Stromal cell of bone marrow (primary cell): ENCODE measurements around the gene TMC7.

Source experiments
- DNase-seq: peaks from one replicate; pipeline ENCODE4 v3.0.0-alpha.2; 2012; ENCODE audit warnings: low read depth

The TMC7 gene

DNA sequence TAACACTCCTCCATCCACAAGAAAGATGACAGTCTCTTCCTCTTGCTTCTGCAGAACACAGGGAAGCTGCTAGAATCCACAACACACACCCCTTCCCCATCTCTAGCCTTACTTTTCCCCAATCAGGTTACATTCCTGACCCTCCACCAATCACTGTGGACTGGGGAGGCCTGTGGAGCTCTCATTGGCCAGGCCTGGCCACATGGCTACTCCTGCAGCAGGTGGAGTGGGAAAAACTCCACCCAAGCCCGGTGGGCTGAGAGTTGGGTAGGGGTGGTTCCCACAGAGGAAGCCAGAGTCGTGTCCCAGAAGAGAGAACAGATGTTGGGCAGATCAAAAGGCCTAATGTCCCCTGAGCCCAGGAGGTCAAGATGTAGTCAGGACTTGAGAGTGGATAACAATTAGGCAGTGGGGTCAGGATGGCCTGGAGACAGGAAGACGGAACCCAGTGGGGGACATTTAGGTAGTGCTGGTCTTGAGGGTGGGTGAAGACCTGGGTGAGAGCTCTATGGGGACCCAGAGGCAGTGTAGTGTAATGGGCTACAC, 105.7 kb downstream of the TMC7 start:
- DNase-seq, result no peak

DNA sequence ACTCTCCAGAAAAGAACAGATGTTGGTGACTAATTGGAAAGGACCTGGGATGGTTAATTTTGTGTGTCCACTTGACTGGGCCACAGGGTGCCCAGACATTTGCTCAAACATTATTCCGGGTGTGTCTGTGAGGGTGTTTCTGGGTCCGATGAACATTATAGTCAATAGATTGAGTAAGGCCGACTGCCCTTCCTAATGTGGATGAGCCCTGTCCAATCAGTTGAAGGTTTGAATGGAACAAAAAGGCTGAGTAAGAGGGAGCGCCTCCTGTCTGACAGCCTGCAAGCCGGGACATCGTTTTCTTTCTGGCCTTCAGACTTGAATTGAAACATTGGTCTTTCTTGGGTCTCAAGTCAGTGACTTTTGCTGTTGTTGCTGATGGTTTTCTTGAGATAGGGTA, 107.2 kb downstream of the TMC7 start:
- no peak for DNase-seq

DNA sequence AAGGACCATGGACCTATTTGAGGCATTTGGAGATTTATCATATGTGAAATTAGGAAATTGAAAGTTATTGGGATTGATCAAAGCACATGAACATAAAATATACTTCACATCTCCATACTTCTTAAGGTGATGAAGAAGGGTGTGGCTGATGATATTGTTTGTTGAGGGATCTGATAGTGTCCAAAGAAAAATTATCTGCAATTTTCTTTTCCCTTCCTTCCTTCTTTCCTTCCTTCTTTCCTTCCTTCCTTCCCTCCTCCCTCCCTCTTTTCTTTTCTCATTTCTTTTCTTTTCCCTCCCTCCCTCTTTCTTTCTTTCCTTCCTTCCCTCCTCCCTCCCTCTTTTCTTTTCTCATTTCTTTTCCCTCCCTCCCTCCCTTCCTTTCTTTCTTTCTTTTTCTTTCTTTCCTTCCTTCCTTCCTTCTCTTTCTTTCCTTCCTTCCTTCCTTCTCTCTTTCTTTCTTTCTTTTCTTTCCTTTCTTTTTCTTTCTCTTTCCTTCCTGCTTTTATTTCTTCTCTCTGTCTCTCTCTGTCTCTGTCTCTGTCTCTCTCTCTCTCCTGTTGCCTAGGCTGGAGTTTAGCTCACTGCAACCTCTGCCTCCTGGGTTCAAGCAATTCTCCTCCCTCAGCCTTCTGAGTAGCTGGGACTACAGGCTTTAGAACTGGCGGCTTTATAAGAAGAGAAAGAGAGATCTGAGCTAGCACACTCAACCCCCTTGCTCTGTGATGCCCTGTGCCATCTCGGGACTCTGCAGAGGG, 109.1 kb downstream of the TMC7 start:
- no peak for DNase-seq

DNA sequence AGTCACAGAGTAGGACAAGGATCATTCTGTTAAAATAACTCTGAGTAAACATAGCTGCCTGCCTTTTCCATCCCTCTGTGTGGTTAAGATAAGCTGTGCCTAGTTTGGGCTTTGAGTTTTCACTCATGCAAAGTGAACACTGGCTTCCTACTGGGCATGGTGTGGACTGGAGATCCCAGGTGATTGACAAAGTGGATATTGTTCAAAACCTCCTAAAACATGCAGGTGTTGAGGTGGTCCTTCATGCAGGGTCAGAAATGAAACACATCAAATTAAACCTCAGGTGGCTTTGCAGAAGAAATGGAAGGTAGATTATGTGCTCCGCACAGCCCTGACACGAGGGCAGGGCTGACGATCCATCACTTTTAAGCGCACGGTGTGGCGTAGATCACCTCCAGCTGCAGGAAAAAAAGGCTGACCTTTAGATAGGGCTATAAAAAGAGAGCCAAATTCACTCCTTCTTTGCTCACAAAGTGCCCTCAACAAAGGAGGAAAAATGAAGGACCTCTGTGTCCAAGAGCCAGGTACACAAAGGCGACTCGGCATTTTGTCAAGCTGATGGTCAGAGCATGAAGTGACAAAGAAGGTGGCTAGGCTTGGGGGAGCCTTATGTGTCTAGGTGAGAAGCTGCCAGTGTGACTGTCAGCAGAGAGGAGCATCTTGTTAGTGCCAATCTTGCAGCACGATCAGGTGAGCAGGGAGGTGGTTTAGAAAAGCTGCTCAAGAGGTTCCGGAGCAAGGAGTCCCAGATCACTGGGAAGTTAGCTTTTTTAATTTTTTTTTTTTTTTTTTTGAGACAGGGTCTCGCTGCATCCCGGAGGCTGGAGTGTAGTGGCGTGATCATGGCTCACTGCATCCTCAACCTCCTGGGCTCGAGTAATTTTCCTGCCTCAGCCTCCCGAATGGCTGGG, 110.2 kb downstream of the TMC7 start:
- DNase-seq, result no peak

DNA sequence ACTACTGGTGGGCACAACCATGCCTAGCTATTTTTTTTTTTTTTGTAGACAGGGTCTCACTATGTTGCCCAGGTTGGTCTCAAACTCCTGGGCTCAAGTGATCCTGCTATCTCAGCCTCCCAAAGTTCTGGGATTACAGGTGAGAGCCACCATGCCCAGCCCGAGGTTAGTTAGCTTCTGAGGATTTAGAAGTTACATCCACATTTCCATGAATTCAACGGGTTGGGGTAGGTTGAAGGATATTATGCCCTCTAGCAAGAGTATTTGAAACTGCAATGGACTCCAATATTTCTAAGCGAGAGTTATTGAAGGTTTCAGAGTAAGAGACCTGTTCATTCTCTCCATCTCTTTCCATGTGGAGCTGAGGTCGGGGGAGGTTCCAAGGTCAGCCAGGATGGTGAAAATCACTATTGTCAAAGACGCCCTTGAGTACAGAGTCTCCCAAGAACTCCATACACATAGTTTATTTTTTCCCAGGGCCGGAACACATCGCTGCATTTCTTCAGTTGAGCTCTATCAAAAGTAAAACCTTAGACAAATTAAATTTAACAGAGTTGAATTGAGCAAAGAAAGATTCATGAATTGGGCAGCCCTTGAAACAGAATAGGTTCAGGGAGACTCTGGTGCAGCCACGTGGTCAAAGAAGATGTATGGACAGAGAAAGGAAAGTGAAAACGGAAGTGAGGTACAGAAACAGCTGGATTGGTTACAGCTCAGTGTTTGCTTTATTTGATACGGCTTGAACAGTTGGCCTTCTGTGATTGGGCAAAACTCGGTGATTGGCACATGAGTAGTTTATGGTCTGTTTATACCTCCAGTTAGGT, 111.0 kb downstream of the TMC7 start:
- DNase-seq, result no peak

DNA sequence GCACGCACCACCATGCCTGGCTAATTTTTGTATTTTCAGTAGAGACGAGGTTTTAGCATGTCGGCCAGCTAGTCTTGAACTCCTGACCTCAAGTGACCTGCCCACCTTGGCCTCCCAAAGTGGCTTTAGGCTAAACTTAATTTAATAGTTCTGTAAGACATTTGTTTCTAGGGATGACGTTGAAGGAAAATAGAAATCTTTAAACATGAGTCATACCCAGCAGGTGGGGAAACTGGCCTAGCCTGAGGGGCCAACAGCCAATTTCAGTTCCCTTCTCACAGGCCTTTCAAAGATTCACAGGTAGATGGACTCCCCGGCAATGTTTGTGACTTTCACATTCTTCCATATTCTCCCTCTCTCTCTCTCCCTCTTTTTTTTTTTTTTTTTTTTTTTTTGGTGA, 111.9 kb downstream of the TMC7 start:
- no peak for DNase-seq

DNA sequence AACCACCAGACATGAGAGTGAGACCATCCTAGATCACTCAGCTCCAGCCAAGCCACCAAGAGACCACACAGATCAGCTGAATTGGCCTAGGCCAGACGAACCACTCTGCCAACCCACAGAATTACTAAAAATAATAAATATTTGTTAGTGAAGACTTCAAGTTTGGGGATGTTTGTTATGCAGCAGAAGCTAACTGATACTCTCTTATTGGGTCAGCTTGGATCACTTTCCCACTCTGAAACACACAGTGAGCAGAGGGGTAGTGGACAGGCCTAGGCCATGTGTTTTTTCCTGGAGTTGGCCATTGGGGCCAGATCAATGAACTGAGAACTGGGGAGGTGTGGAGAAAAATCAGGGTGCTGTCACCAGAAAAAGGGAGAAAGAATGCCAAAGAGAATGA, 114.4 kb downstream of the TMC7 start:
- no peak for DNase-seq

DNA sequence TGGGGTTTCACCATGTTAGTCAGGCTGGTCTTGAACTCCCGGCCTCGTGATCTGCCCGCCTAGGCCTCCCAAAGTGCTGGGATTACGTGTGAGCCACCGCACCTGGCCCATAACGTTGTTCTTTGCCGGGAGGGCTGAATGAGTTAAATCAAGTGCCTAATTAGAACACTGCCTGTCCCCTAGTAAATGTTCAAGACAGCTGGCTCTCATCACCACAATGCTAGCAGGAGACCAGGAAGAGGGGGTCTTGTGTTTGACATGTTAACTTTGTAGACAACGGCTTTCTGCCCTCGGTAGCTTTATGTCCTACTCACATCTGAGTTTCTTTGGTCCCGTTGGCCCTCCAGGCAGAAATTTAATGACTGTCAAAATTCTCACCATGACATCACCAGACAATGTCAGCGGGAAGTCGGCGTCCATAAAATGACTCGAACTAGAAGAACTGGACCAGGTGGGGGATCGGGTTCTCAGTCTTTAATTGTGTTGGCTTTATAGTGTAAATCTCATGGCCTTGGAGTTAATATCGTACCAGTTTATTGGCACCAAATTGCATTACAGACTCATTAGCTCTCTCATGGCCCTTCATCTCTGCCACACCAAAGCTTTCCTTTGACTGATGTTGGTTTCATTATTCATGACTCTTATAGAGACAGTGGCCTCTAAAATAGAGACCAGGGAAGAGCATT, 118.6 kb downstream of the TMC7 start:
- DNase-seq, result no peak

DNA sequence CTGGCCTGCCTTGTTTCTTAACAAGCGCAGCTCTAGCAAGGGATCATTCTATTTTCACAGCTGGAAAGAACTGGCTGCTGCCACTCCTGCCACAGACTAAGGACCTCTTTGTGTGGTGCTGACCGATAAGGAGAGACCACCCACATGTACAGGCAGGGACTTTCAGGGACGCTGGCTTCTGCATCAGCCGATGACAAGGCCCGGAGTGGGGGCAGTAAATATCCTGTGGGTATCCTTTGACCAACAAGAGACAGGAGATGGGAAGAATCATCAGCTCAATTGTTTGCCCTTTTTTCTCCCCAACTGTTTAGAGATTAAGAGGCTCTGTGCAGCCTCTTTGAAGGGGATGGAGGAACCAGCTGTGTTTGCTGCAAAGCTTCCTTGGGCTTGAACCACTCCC, 120.9 kb downstream of the TMC7 start:
- DNase-seq, result no peak

DNA sequence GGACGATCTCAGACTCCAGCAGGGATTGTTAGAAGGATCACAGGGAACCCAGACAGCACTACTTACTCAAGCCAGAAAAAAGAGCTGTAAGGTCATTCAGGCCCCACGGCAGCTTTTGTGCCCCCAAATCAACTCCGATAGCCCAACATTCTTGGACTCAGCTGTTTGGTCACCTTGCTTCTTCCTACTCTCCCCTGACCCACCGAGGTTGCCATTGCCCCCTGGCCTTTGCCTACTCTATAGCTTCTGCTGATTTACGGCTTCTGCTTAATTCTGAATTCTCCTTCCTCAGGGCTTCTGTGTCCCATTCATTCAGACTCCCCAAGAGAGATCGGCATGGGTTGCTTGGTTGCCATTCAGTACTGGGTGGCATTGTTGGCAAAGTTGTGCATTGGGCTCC, 121.4 kb downstream of the TMC7 start:
- DNase-seq, result no peak

DNA sequence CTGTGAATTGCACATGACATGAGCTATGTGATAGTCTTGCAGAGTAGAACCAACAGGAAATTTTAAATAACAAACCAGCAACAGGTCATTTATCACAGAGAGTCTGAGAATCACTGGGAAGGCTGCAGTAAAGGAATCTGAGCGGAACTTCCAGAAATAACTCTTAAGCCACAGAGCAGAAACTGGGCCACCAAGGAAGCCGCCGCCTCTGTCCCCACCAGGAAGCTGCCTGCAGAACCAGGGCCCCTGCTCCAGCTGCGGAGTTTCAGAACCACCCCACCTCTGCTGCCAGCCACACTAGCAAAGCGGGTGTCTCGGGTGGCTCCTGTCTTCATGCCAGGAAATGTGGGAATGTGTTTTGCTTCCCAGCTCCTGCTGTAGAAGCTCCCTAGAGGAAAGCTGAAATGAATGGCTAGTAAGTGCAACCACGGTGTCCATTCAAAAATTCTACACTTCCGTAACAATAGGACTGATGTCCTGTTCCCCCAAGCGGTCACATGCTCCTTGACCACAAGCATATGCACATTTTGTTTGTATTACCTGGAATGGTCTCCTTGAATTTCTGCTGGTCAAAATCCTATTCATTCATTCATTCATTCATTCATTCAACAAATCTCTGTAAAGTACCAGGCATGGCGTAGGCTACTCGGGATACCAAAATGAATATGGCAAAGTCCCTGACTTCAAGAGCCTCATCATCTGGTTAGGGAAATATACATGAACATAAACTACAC, 122.3 kb downstream of the TMC7 start:
- DNase-seq, result no peak

DNA sequence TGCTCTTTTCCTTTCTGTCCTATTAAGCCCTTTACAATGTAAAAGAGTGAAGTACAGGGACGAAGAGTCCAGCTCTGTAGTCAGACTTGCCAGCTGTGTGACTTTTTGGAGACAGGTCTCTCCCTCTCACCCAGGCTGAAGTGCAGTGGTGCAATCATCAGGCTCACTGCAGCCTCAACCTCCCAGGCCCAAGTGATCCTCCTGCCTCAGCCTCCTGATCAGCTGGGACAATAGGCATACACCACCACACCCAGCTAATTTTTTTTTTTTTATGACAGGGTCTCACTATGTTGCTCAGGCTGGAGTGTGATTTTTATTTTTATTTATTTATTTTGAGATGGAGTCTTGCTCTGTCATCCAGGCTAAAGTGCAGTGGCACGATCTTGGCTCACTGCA, 122.9 kb downstream of the TMC7 start:
- DNase-seq, result no peak

DNA sequence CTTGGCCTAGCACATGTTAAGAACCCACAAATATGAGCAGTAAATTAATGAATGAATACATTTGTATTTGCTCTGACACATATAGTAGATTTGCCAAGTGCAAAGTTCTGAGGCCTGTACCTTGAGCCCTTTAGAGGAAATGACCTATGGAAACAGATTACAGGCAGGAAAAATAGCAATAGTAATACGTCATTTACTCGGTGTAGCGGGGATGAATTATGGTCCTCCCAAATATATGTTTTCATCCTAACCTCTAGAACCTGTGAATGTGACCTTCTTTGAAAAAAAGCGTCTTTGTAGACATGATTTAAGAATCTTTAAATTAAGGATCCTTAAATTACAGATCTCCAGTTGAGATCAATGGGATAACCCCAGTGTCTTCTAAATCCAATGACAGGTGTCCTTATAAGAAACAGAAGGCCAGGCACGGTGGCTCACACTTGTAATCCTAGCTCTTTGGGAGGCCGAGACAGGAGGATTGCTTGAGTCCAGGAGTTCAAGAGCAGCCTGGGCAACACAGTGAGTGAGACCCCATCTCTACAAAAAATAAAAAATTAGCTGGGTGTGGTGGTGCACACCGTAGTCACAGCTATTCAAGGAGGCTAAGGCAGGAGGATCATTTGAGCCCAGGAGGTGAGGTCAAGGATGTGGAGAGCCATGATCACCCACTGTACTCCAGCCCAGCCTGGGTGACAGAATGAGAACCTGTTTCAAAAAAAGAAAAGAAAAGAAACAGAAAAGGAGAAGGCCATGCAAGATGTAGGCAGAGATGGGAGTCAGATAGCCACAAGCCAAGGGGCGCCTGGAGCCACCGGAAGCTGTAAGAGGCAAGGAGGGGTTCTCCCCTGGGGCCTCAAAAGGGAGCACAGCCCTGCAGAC, 124.9 kb downstream of the TMC7 start:
- DNase-seq, result no peak

DNA sequence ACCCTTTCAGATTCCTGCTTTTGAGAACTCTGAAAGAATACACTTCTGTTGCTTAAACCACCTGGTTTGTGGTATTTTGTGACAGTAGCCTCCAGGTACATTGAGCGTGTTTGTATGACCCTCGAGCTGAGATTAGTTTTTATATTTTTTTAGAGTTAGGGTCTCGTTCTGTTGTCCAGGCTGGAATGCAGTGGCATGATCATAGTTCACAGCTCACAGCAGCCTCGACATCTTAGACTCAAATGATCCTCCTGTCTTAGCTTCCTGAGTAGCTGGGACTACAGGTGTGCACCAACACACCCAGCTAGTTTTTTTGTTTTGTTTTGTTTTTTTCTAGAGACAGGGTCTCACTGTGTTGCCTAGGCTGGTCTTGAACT, 125.5 kb downstream of the TMC7 start:
- no peak for DNase-seq

DNA sequence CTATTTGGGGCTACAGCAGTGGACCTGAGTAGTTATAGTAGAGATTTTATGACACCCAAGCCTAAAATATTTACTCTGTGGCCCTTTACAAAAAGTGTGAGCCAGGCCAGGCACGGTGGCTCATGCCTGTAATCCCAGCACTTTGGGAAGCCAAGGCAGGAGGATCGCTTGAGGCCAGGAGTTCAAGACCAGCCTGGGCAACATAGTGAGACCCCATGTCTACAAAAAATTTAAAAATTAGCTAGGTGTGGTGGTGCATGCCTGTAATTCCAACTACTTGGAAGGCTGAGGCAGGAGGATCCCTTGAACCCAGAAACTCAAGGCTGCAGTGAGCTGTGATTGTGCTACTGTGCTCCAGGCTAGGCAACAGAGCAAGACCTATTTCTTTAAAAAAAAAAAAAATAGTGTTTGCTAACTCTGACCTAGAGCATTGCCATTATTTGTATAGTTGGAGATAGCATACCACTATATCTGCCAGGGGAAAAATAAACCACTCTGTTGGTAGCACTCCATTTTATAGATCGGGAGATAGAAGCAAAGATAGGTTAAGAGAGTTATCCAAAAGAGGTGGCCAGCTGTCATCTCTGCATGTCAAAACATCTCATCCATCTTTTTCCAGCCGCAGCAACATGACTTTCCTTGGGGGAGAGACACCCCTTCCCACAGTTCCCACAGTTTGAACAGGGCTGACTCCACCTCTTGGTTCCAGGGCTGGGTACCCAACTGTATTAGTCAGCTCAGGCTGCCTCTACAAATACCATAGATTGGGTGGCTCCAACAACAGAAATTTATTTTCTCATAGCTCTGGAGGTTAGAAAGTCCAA, 127.0 kb downstream of the TMC7 start:
- DNase-seq, result no peak

DNA sequence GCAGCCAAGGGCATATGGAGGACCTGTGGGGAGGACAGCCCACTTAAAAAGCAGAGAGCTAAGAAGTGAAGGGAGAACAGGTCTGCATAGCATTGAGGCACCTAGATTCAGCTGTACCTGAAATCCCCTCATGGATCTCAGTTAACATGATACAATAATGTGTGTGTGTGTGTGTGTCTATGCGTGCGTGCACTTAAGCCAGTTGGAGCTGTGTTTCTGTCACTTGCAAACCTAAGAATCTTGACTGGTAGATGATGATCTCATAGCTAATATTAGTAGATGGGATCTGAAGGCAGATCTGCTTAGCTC, 128.3 kb downstream of the TMC7 start:
- DNase-seq, result no peak
